Colonic mucosa (tissue), 4 donors: ENCODE data around the gene SHISA6. TPM values are rescaled to one million over a fixed set of nuclear protein-coding genes. Genes with fewer than 3 reads are reported as not detected.
A peak's percentile ranks its signal among the peaks of the same experiment; 100 is the strongest.

Experiments used
- DNase-seq: peaks from one replicate; pipeline ENCODE4 v3.0.0-alpha.2; 2020
- H3K27ac ChIP-seq: fragments of 200-600 bp; one replicate; pipeline ENCODE4 v1.8.0; 2021
- H3K27me3 ChIP-seq: fragments of 200-600 bp; one replicate; pipeline ENCODE4 v1.8.0; 2021
- H3K36me3 ChIP-seq: fragments of 200-600 bp; one replicate; pipeline ENCODE4 v1.8.0; 2021
- H3K4me1 ChIP-seq: fragments of 200-600 bp; one replicate; pipeline ENCODE4 v1.8.0; 2021; ENCODE audit warnings: mild to moderate bottlenecking
- H3K4me3 ChIP-seq: fragments of 200-600 bp; one replicate; pipeline ENCODE4 v1.8.0; 2021
- H3K9ac ChIP-seq, 2 donors: one replicate each; pipeline ENCODE4 v1.7.0; 2013; ENCODE audit warnings: control low read depth in 2 of 2, low read depth in 2 of 2, low read length in 2 of 2
- H3K9me3 ChIP-seq: fragments of 200-600 bp; one replicate; pipeline ENCODE4 v1.8.0; 2021
- intact Hi-C: fragments of 100-400 bp; cut with DNase I; formaldehyde crosslinking; loops from one replicate; pipeline ENCODE4 v1.14.1; 2022
- total RNA-seq, 2 donors: library from RNA; stranded (reverse); fragmentation: NEBNext Ultra II Directional in 1 of 2; extraction: Animal tissue kit (Norgen Biotek cat#: 25700) in 1 of 2; gene quantifications; one replicate each; pipeline ENCODE4 v1.2.1, GENCODE V29; 2021
- TF ChIP-seq, protein P1 (sequence below): fragments of 200-600 bp; IDR thresholded peaks from one replicate; pipeline ENCODE4 v1.8.0; 2022; ENCODE audit warnings: antibody characterized with exemption, mild to moderate bottlenecking
- donor health status: healthy.
- donor health status: DM: no; HTN: no; CAD: no.
- donor health status: DM: no; HTN: no; CAD: no.

The SHISA6 gene
- under 1 TPM; 0.45 to 0.59 TPM for total RNA-seq

- Histone ChIP-seq H3K4me3 (peak within 1 kb of the TSS; percentile 20), H3K36me3 (no peaks in the 10 kb centered on the region), H3K4me1 (no peaks in the 10 kb centered on the region), H3K27me3 (peaks cover 26% of the 10 kb centered on the region), H3K9me3 (no peaks in the 10 kb centered on the region), H3K9ac (no peak within 1 kb of the TSS), H3K27ac (no peak within 1 kb of the TSS)
- intact Hi-C loops, result no loop called here
- TF ChIP-seq, protein P1, sequence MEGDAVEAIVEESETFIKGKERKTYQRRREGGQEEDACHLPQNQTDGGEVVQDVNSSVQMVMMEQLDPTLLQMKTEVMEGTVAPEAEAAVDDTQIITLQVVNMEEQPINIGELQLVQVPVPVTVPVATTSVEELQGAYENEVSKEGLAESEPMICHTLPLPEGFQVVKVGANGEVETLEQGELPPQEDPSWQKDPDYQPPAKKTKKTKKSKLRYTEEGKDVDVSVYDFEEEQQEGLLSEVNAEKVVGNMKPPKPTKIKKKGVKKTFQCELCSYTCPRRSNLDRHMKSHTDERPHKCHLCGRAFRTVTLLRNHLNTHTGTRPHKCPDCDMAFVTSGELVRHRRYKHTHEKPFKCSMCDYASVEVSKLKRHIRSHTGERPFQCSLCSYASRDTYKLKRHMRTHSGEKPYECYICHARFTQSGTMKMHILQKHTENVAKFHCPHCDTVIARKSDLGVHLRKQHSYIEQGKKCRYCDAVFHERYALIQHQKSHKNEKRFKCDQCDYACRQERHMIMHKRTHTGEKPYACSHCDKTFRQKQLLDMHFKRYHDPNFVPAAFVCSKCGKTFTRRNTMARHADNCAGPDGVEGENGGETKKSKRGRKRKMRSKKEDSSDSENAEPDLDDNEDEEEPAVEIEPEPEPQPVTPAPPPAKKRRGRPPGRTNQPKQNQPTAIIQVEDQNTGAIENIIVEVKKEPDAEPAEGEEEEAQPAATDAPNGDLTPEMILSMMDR, result no peak
- no peak for DNase-seq
These were observed at the start of gene SHISA6 for GRCh38 chr17:11240841-11241610. SHISA6 (plus strand) TSS chr17:11241213.

GRCh38 chr17:11195801-11196200 lies 45.2 kb upstream of the SHISA6 start:
- no peak overlapping the region for H3K9ac ChIP-seq
- H3K27ac ChIP-seq, result no peak overlapping the region
- H3K9me3 ChIP-seq, result no peaks in the 10 kb centered on the region
- H3K4me3 ChIP-seq, result no peak overlapping the region
- no peak for DNase-seq
- H3K4me1 ChIP-seq, result no peaks in the 10 kb centered on the region
- H3K27me3 ChIP-seq, result no peaks in the 10 kb centered on the region
- intact Hi-C loops, result no loop called here
- TF ChIP-seq, protein P1, result no peak
- H3K36me3 ChIP-seq, result no peaks in the 10 kb centered on the region

GRCh38 chr17:11204991-11205390 lies 36.0 kb upstream of the SHISA6 start:
- intact Hi-C loops, result no loop called here

DNA sequence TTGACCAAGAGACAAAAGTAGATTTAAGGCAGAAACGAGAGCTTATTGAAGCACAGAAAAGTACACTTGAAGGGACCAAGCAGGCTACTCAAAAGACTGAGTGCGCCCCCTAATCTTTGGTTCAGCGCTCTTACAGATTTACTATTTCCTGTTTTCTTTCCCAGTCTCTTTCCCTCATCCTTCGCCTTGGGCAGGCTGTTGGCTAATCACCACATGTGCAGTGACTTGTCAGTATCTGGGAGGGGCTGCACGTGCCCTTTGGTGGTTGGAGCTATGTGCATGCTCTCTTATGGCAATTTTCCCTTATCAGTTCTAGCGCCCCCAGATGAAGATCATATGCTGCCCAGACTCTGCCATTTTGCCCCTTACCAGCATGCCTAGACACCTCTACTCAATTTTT lies 35.4 kb upstream of the SHISA6 start:
- Histone ChIP-seq H3K4me1 (no peaks in the 10 kb centered on the region), H3K36me3 (no peaks in the 10 kb centered on the region), H3K27me3 (no peaks in the 10 kb centered on the region), H3K9me3 (no peaks in the 10 kb centered on the region), H3K4me3 (no peak overlapping the region), H3K27ac (no peak overlapping the region), H3K9ac (no peak overlapping the region)
- no peak for DNase-seq
- TF ChIP-seq, protein P1, result no peak
- intact Hi-C loops, result no loop called here

More at GRCh38 chr17:11204991-11205390, 36.0 kb upstream of the SHISA6 start:
- TF ChIP-seq, protein P1, result no peak
- Histone ChIP-seq H3K27me3 (no peaks in the 10 kb centered on the region), H3K9me3 (no peaks in the 10 kb centered on the region), H3K4me3 (no peak overlapping the region), H3K27ac (no peak overlapping the region), H3K4me1 (no peaks in the 10 kb centered on the region), H3K36me3 (no peaks in the 10 kb centered on the region), H3K9ac (no peak overlapping the region)
- DNase-seq, result no peak

DNA sequence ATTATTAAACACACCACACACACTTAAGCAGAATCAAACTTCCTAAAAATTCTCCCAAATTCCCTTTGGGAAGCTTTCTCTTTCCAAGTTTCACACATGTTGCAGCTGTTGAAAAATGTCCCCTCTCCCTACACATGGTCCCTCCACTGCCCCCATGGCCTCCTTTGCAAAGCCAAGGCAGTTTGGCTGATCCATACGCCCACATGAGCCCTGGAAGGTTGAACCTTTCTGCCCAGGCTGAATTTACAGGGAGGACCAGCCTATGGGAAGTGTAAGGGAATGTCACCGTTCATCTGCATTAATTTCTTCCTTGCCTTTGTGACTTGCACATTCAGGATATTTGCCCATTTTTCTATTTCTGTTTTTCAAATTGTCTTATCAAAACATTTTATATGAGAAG lies 31.1 kb upstream of the SHISA6 start:
- H3K9ac ChIP-seq, result no peak overlapping the region
- DNase-seq, result no peak
- H3K27me3 ChIP-seq, result no peaks in the 10 kb centered on the region
- H3K27ac ChIP-seq, result no peak overlapping the region
- no peak overlapping the region for H3K4me3 ChIP-seq
- intact Hi-C loops, result no loop called here
- H3K36me3 ChIP-seq, result no peaks in the 10 kb centered on the region
- H3K9me3 ChIP-seq, result no peaks in the 10 kb centered on the region
- H3K4me1 ChIP-seq, result no peaks in the 10 kb centered on the region
- TF ChIP-seq, protein P1, result no peak
